Measurements from ENCODE around the gene PSMA5.

DNA sequence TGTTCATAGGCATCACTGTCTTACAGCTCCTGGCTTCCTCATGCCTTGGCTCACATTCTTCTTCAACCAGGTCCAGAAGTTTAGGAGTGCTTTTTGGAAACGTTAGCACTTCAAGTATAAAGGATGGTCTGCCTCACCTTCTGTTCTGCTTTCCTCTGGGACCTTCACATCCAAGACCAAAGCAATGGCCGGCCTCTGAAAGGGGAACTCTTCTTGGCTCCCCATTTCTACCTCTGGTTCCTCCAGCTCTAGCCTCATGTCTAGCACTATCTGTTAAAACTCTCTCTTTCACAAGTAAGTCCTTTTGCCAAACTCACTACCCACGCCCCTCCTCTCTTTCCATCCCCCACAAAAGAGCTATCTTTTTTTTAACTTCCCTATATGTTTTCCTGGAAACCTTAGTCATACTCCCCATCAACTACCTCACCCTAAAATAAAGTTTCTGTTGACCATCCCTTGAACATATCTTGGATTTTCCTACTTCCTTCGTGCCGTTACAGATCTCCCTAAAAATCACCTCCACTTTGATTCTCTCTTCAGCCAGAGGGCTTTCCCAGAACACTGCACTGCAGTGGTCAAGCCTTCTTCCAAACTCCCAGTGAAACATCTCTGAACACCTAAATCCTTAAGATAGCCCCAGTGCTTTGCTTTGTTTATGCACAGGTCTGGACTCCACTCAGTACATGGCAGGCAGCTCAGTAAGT lies 36.5 kb downstream of the PSMA5 start:
- TF ChIP-seq, protein P1, sequence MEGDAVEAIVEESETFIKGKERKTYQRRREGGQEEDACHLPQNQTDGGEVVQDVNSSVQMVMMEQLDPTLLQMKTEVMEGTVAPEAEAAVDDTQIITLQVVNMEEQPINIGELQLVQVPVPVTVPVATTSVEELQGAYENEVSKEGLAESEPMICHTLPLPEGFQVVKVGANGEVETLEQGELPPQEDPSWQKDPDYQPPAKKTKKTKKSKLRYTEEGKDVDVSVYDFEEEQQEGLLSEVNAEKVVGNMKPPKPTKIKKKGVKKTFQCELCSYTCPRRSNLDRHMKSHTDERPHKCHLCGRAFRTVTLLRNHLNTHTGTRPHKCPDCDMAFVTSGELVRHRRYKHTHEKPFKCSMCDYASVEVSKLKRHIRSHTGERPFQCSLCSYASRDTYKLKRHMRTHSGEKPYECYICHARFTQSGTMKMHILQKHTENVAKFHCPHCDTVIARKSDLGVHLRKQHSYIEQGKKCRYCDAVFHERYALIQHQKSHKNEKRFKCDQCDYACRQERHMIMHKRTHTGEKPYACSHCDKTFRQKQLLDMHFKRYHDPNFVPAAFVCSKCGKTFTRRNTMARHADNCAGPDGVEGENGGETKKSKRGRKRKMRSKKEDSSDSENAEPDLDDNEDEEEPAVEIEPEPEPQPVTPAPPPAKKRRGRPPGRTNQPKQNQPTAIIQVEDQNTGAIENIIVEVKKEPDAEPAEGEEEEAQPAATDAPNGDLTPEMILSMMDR (IDR thresholded peaks at IDR 0.05), result no peak
- TF ChIP-seq EZH2 (IDR thresholded peaks at IDR 0.05), result no peak

Data from neural progenitor cell (in vitro differentiated cells).